ENCODE data around the gene CBX7. TPM values are rescaled to one million over a fixed set of nuclear protein-coding genes. Genes with fewer than 3 reads are reported as not detected.

The CBX7 gene
- total and polyA plus RNA-seq, 2 of the 8 experiments (the other 6 are each of a cell fraction or from before 2014, with no cell fraction given): 6.9 to 8.7 TPM

- no peak for TF ChIP-seq CBX5 (IDR thresholded peaks at IDR 0.05; ENCODE audit: low read depth, low read length)
These were observed 16.2 kb downstream of the CBX7 start (continued) for GRCh38 chr22:39136317-39136716.
